NCI-H69 (cell line): ENCODE data around the gene CLIC1.

Experiments used
- DNase-seq: peaks from one replicate; lab custom pipeline; 2025; lab: John Stamatoyannopoulos, UW

CLIC1 gene

GRCh38 chr6:31737991-31738979, 2.0 kb upstream of the CLIC1 start:
- DNase-seq, result peak; percentile 90

- DNase-seq, result peak; percentile 87
Measured at GRCh38 chr6:31737315-31737990, 1.1 kb upstream of the CLIC1 start.

DNA sequence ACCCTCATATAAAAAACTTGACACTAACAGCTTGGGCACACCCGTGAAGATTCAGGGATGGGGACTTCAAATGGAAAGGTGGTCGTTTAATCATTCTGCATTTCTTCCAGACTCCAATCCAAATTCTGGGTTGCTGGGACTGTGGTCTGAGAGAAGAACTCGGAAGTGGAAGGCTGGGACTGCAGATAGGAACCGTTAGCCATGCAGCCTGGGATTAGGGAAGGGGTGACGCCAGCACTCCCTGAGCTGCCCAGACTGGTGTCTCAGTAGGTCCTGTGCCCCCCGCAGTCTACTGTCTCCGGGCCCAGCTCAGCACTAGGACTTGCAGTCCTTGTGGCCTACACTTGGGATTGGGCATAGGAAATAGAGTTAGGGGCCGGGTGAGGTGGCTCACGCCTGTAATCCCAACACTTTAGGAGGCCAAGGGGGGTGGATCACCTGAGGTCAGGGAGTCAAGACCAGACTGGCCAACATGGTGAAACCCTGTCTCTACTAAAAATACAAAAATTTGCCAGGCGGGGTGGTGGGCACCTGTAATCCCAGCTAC, 511 bp upstream of the CLIC1 start:
- DNase-seq, result peak; percentile 39

GRCh38 chr6:31734821-31735406, 1.4 kb downstream of the CLIC1 start:
- peak; percentile 71 for DNase-seq

DNA sequence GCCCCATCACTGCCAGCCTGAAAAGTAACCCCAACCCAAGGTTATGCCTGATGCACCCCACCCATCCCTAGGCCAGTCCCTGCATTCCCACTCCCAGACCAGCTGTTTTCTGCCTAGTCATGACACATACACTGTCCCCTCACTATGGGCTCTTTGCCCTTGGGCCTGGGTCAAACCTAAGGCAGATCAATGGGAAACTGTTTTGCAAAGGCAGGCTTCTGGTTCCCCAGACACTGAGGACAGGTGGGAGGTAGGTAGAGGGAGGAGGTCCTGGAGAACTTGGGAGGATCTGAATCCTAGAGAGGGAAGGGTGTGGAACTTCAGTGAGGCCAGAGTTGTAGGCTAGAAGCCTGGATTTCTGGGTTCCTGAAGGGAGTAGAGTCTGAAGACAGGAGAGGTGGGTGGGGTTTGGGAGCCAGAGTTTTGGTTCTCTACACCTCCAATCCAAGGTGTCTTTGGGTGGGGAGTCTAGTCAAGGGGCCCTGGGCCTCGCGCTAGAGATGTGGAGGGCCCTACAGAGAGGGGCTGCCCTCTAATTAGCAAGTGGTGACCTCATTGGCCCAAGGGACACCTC, 2.0 kb downstream of the CLIC1 start:
- DNase-seq, result no peak

DNA sequence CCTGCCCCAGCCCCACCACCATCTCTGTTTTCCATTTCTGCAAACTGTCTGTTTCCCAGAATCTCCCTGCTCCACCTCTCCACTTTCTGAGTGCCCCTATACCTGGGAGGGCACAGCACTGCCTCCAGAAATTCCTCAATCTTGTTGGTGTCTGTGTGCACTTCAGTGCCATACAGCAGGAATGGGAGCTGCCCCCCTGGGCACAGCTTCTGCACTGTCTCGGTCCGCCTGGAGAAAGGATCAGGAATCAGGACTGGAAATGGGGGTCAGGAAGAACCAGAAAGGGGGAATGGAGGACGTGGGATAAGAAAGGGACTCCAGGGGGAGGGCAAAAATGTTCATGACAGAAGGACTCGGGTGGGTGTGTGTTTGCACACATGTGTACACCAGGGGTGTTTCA, 2.6 kb downstream of the CLIC1 start:
- DNase-seq, result no peak

DNA sequence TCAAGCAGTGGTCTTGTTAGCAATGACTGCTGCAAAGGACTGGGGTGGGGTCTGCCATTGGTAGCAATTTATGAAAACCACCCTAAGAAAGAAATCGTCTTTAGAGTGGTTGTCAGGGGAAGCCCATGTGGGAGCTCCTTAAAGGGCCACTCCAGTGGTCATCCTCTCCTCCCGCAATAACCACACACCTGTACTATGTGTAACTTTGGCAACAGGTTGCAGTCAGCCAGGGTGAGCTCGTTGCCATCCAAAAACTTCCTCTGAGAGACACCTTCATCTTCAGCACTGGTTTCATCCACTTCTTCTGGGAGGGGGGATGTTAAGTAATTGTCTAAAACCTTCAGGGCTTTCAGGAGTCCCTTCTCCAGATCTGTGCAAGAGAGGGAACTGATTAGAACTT, 4.3 kb downstream of the CLIC1 start:
- no peak for DNase-seq

DNA sequence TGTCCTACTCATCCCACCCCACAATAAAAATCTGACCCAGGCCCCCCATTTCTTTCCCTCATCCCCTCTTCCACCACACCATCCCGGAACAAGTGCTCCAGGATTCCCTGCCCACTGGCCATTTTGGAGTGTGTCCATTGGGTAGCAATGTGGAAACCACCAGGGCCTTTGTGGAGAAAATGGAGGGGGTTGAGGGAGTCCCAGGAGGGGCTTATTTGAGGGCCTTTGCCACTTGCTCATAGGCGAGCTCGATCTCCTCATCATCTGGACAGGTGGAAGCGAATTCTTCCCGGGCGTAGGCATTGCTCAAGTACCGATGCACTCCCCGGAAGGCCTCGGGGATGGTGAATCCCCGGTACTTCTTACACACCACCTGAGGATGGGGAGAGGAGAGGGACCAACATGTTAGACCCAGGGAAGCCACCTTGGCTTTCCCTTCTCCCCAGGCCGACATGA, 5.7 kb downstream of the CLIC1 start:
- DNase-seq, result no peak

DNA sequence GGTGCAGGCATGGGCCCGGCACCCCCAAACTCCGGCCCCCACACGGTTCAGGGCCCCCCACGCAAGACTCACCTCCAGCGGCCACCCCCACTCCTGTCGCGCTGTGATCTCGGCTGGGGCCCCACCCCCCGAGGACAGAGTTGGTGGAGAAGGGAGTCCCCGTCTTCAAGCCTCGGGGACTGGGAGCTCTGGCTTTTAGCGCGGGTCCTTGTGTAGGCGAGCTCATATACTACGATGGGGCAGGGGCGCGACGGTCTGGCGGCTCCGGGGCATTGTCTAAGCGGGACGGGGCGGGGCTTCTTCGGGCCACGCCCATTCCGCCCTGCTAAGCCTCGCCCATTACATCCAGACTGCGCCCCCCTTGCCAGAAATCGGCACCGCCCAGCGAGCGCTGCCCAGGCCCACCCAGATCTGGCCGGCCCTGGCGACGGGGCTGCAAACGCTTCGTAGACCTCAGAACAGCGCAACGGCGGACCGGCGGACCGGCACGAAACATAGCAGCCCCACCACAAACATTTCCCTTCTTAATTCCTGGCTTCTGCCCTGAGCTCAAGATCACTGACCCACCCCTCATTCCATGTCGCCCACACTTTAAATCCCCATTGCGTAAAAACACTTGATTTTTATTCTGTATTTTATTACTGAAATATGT, 6.2 kb downstream of the CLIC1 start:
- DNase-seq, result peak; percentile 59

DNA sequence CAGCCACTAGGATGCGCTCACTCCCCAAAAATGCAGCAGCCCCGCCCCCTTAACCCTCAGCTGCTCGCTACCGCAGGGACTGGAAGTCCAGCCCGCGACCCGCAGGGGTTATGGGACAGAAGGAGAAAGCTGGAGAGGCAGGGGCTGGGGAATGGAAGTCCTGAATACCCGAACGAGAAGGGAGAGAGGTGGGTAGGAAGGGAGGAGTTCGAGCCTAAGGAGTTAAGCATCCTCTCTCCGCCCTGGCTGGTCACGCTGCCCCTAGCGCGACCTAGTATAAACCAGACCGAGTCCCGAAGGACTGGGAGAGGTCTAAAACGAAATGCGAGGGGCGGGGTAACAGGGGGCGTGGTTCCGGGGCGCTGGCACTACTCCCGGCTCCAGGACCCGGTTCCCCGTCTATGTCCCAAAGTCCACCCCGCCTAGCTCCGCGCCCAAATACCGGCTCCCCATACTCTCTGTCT, 6.8 kb downstream of the CLIC1 start:
- DNase-seq, result peak; percentile 87

GRCh38 chr6:31728767-31729514, 7.4 kb downstream of the CLIC1 start, which contains the start of gene DDAH2:
Gene DDAH2 (minus strand): TSS chr6:31729299. CDS start chr6:31729161, 138 bp downstream.
- DNase-seq, result no peak

- no peak for DNase-seq
Measured at GRCh38 chr6:31727717-31728671, 8.3 kb downstream of the CLIC1 start.

DNA sequence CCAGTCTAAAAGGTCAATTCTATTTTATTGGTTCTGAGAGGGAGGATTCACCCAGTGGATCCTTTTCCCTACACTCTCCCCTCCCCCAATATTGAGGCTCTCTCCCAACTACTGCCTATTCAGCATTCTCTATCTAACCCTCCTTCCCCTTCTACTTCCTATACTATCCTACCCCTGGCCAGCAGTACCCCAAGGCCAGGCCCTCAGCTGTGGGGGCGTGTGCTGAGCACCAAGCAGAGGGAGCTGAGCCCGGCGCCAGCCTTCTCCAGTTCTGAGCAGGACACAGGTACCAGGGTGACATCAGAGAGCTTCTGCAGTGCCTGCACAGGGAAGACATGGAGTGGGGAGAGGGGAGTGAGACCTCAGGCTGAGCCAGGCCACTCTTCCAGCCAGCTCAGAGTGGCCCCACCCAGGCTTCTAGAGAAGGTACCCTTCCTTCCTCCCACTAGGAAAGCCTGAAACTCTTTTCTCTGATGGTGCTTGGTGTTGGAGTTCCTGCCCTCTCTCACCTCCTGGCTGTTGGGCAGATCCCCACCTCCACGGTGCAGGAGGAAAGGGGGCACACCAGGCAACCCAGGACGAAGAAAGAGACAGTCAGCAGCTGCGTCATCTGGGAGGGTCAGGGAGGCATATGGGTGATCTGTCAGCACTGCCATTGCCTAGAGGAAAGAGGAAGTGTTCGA, 9.2 kb downstream of the CLIC1 start:
- no peak for DNase-seq

- DNase-seq, result no peak
Measured at GRCh38 chr6:31725502-31726350, 10.6 kb downstream of the CLIC1 start.

GRCh38 chr6:31723980-31724691, 12.2 kb downstream of the CLIC1 start:
- DNase-seq, result no peak

DNA sequence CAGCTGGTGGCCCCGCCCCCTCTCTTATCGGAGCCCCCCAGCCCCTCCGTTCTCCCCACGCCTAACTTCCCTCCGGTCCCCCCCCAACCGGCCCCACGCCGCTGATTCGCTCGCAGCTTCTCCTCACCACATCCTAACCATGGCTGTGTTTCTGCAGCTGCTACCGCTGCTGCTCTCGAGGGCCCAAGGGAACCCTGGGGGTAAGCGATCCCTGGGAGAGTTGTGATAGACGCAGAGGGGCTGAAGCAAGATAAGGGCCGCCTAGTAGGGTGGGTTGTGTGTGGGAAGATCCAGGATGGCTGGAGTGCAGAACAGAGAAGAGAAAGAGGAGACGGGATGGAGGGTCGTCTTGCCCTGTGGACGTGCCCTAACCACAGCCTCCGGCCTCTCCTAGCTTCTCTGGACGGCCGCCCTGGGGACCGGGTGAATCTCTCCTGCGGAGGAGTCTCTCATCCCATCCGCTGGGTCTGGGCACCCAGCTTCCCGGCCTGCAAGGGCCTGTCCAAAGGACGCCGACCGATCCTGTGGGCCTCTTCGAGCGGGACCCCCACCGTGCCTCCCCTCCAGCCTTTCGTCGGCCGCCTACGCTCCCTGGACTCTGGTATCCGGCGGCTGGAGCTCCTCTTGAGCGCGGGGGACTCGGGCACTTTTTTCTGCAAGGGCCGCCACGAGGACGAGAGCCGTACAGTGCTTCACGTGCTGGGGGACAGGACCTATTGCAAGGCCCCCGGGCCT, 12.9 kb downstream of the CLIC1 start, which contains the start of gene MPIG6B:
Gene MPIG6B (plus strand): TSS at position 129 of the 735 bp plus-strand sequence. CDS start 11 bp downstream, at position 140.
- DNase-seq, result no peak
